Mesodermal cell (in vitro differentiated cells): ENCODE data around the gene GJD2.
A peak's percentile ranks its signal among the peaks of the same experiment; 100 is the strongest.

Source experiments
- H3K27ac ChIP-seq: 2 replicates; pipeline ENCODE4 v1.7.0; 2013; ENCODE audit warnings: mild to moderate bottlenecking, low read depth, low read length, moderate library complexity; ENCODE audit not compliant: severe bottlenecking
- H3K36me3 ChIP-seq: 2 replicates; pipeline ENCODE4 v1.7.1; 2013; ENCODE audit warnings: mild to moderate bottlenecking, low read length, moderate library complexity; ENCODE audit not compliant: control insufficient read depth, insufficient read depth
- H3K4me1 ChIP-seq: one replicate; pipeline ENCODE4 v1.7.1; 2013; ENCODE audit warnings: mild to moderate bottlenecking, low read length; ENCODE audit not compliant: insufficient read depth, control insufficient read depth, poor library complexity, severe bottlenecking
- H3K4me3 ChIP-seq: 2 replicates; pipeline ENCODE4 v1.7.0; 2013; ENCODE audit warnings: low read length, control low read depth, mild to moderate bottlenecking; ENCODE audit not compliant: insufficient read depth, poor library complexity, severe bottlenecking; ENCODE audit errors: extremely low read depth
- H3K9me3 ChIP-seq: 2 replicates; pipeline ENCODE4 v1.7.1; 2013; ENCODE audit warnings: mild to moderate bottlenecking, low read length, moderate library complexity; ENCODE audit not compliant: control insufficient read depth
- WGBS, 2 experiments: methylation state at CpG; one replicate each; pipeline ENCODE4 v1.1.5; 2013; ENCODE audit warnings: missing lambda C conversion rate in 2 of 2; ENCODE audit not compliant: insufficient coverage in 2 of 2; 5-methylcytosine and 5-hydroxymethylcytosine counted together

GJD2 gene

DNA sequence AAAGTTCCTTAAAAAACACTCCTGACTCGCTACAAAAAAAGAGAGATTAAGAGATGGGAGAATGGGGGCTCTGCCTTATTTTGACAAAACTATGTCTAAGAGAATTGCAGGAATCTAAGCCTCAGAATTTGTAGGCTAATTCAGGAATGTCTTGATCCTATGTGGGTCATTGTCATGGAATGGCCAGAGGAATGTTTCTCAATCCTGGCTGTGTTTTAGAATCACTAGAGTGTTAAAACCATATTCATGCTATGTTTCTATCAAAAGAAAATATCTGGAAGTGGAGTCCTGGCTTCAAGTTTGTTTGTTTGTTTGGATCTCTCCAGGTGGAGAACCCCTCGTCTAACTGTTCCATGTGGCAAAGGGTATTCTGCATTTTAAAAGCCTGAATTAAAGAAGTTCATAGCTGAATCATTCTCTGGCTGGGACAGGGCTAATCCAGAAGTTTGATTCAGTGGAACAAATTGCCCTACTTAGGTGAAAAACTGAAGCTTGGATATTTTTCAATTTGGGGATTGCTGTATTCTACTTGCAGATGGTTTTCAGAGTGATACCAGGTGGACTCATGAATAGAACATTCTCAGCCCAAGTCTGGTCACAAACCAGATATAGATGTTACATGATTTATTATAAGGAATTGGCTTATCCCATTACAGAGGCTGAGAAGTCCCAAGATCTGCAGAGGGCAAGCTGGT is 28.2 kb downstream of the GJD2 start:
- H3K36me3 ChIP-seq, result no peaks in the 10 kb centered on the region
- H3K9me3 ChIP-seq, result peaks cover 5% of the 10 kb centered on the region
- H3K4me3 ChIP-seq, result no peak overlapping the region
- WGBS, 2 experiments, result 74 to 83% methylated on average over 2 of the region's 2 CpGs
- H3K4me1 ChIP-seq, result peaks cover 33% of the 10 kb centered on the region
- H3K27ac ChIP-seq, result peak overlapping the region; percentile 55

GRCh38 chr15:34725556-34725955 is 29.2 kb downstream of the GJD2 start:
- Histone ChIP-seq H3K9me3 (peaks cover 5% of the 10 kb centered on the region), H3K4me3 (no peak overlapping the region), H3K36me3 (no peaks in the 10 kb centered on the region), H3K4me1 (peaks cover 37% of the 10 kb centered on the region), H3K27ac (no peak overlapping the region)
- WGBS, 2 experiments, result 100% methylated on average over 1 of the region's 2 CpGs

DNA sequence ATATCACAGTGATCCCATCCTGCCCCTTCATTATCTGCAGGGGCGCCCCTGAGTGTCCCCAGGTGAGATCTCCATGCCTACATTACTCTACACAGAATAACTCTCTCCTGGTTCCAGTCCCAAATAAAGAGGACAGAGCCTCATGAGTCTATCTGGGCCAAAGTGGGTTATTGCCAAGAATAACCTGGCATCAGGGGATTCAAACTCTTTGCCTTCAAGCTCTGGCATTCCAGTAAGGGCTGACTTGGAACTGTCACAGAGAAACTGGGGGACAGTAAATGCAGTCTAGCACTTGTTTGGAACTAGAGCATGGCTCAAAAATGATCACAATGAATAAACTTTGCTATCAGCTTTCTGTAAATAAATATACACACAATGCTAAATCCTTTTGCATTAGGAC is 30.3 kb downstream of the GJD2 start:
- Histone ChIP-seq H3K4me1 (peaks cover 43% of the 10 kb centered on the region), H3K9me3 (peaks cover 5% of the 10 kb centered on the region), H3K36me3 (no peaks in the 10 kb centered on the region), H3K27ac (no peak overlapping the region), H3K4me3 (no peak overlapping the region)
- 100% methylated on average over 1 of the region's 1 CpG; no CpG with 5 or more reads in 1 of the 2 experiments for WGBS, 2 experiments

GRCh38 chr15:34722439-34722836 is 32.4 kb downstream of the GJD2 start:
- Histone ChIP-seq H3K36me3 (no peaks in the 10 kb centered on the region), H3K27ac (peak overlapping the region; percentile 90), H3K4me1 (peaks cover 49% of the 10 kb centered on the region), H3K9me3 (peaks cover 5% of the 10 kb centered on the region), H3K4me3 (no peak overlapping the region)
- WGBS, 2 experiments, result 11 to 18% methylated on average over 3 to 4 of the region's 4 CpGs

- H3K27ac ChIP-seq, result peak overlapping the region; percentile 90
- WGBS, 2 experiments, result 4 to 8% methylated on average over 6 to 20 of the region's 30 CpGs
Observed at GRCh38 chr15:34721802-34722438, 32.9 kb downstream of the GJD2 start.

GRCh38 chr15:34721157-34721801 is 33.5 kb downstream of the GJD2 start:
- WGBS, 2 experiments, result 90 to 100% methylated on average over 1 to 2 of the region's 7 CpGs
- Histone ChIP-seq H3K4me1 (peaks cover 45% of the 10 kb centered on the region), H3K36me3 (no peaks in the 10 kb centered on the region), H3K27ac (peak overlapping the region; percentile 90), H3K4me3 (peak overlapping the region; percentile 9), H3K9me3 (no peaks in the 10 kb centered on the region)

More at GRCh38 chr15:34721802-34722438, 32.9 kb downstream of the GJD2 start:
- no peaks in the 10 kb centered on the region for H3K36me3 ChIP-seq
- peak overlapping the region; percentile 9 for H3K4me3 ChIP-seq
- peaks cover under 1% of the 10 kb centered on the region for H3K9me3 ChIP-seq
- H3K4me1 ChIP-seq, result peaks cover 49% of the 10 kb centered on the region

GRCh38 chr15:34719695-34720094 is 35.1 kb downstream of the GJD2 start:
- no peak overlapping the region for H3K27ac ChIP-seq
- H3K4me1 ChIP-seq, result peaks cover 33% of the 10 kb centered on the region
- WGBS, 2 experiments, result 80 to 89% methylated on average over 2 of the region's 2 CpGs
- no peaks in the 10 kb centered on the region for H3K9me3 ChIP-seq
- no peaks in the 10 kb centered on the region for H3K36me3 ChIP-seq
- H3K4me3 ChIP-seq, result no peak overlapping the region

- H3K27ac ChIP-seq, result no peak overlapping the region
- H3K4me1 ChIP-seq, result peaks cover 28% of the 10 kb centered on the region
- H3K36me3 ChIP-seq, result no peaks in the 10 kb centered on the region
- H3K9me3 ChIP-seq, result no peaks in the 10 kb centered on the region
- WGBS, 2 experiments, result 100% methylated on average over 1 of the region's 1 CpG; no CpG with 5 or more reads in 1 of the 2 experiments
- H3K4me3 ChIP-seq, result no peak overlapping the region
Observed at GRCh38 chr15:34718681-34719665, 35.8 kb downstream of the GJD2 start.

GRCh38 chr15:34717729-34718128 is 37.1 kb downstream of the GJD2 start:
- no peak overlapping the region for H3K27ac ChIP-seq

GRCh38 chr15:34716111-34716510 is 38.7 kb downstream of the GJD2 start:
- Histone ChIP-seq H3K4me3 (no peak overlapping the region), H3K4me1 (peaks cover 16% of the 10 kb centered on the region), H3K9me3 (no peaks in the 10 kb centered on the region), H3K27ac (no peak overlapping the region), H3K36me3 (no peaks in the 10 kb centered on the region)
- 83 to 85% methylated on average over 9 of the region's 9 CpGs for WGBS, 2 experiments

More at GRCh38 chr15:34717729-34718128, 37.1 kb downstream of the GJD2 start:
- Histone ChIP-seq H3K4me1 (peaks cover 18% of the 10 kb centered on the region), H3K4me3 (no peak overlapping the region), H3K36me3 (no peaks in the 10 kb centered on the region), H3K9me3 (no peaks in the 10 kb centered on the region)
- WGBS, 2 experiments, result no CpG with 5 or more reads among the region's 2 CpGs
